ENCODE results near the gene BTNL8. TPM values are rescaled to one million over a fixed set of nuclear protein-coding genes. Genes with fewer than 3 reads are reported as not detected.

Gene BTNL8
- total and polyA plus RNA-seq, 2 of the 13 experiments (the other 11 are each of a cell fraction or from before 2014, with no cell fraction given): not detected

DNA sequence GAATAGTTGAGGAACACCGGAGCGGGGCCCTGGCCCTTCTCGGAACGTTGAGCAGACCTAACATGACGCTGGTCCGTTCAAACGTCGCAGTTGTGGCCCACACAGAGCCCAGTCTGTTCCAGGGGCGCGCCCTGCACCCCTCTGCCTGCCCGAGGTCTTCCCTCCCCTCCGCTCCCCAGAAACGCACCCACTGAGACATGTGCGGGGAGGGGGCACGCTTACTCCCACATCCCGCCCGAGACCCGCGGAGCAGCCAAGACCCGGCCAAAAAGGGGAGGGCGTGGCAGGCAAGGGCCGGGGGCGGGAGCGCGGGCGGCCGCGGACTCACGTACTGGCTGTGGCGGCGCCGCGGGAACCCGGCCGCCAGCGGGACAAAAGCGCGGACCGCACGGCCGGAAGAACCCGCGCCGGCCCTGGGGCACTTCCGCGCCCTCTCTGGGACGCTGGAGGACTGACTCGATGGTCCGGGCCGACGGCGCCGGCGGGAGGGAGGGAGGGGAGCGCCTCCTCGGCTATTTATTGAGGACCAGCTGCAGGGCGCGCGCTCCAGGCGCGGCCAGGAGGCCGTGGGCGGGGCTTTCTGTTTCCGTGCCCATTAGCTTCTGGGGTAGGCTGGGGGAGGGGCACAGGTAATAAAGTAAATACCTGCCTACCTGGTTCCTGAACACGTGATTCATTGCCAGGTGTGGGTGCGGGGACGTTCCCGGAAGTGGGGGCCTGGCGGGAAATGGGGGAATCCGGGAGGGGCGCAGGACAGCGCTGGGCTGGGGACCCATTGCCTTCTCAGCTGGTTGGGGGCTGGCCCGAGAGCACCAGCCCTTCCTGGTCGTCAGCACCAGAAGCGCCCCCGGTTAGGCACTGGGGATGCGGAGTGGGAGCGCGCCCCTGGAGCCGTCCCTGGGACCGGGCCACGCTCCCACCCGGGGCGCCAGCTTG lies 37.8 kb upstream of the BTNL8 start, which contains the start of gene ZFP62 (continued):
- peak; percentile 76; the same call in 1 of the 2 replicates for TF ChIP-seq ZNF761 (CRISPR knock-in tag; conservative IDR thresholded peaks at IDR 0.05)
- peak; percentile 53; the same call in 1 of the 2 replicates for TF ChIP-seq ZNF776 (CRISPR knock-in tag; IDR thresholded peaks at IDR 0.05)
- no peak for TF ChIP-seq ATM (IDR thresholded peaks at IDR 0.05; ENCODE audit: borderline replicate concordance)
- TF ChIP-seq PITX1 (CRISPR knock-in tag; IDR thresholded peaks at IDR 0.05): no peak
- TF ChIP-seq ZNF570 (CRISPR knock-in tag; IDR thresholded peaks at IDR 0.05; ENCODE audit: borderline replicate concordance): 0 out of 2 replicates have a peak, but pooled peaks have one; percentile 50
- no peak for TF ChIP-seq MBNL3 (CRISPR knock-in tag; conservative IDR thresholded peaks at IDR 0.05)
- no peak for TF ChIP-seq ADNP (CRISPR knock-in tag; IDR thresholded peaks at IDR 0.05)
- no peak for TF ChIP-seq MAFG (CRISPR knock-in tag; IDR thresholded peaks at IDR 0.05)
- TF ChIP-seq TEAD3 (CRISPR knock-in tag; optimal IDR thresholded peaks at IDR 0.05; ENCODE audit: borderline replicate concordance): no peak
- peak; percentile 63; the same call in 1 of the 2 replicates for TF ChIP-seq ARNTL (CRISPR knock-in tag; IDR thresholded peaks at IDR 0.05)
- no peak for TF ChIP-seq SNRNP70 (IDR thresholded peaks at IDR 0.05; ENCODE audit: low read depth, low read length)
- TF ChIP-seq, protein P1, sequence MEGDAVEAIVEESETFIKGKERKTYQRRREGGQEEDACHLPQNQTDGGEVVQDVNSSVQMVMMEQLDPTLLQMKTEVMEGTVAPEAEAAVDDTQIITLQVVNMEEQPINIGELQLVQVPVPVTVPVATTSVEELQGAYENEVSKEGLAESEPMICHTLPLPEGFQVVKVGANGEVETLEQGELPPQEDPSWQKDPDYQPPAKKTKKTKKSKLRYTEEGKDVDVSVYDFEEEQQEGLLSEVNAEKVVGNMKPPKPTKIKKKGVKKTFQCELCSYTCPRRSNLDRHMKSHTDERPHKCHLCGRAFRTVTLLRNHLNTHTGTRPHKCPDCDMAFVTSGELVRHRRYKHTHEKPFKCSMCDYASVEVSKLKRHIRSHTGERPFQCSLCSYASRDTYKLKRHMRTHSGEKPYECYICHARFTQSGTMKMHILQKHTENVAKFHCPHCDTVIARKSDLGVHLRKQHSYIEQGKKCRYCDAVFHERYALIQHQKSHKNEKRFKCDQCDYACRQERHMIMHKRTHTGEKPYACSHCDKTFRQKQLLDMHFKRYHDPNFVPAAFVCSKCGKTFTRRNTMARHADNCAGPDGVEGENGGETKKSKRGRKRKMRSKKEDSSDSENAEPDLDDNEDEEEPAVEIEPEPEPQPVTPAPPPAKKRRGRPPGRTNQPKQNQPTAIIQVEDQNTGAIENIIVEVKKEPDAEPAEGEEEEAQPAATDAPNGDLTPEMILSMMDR (CRISPR knock-in tag; IDR thresholded peaks at IDR 0.05): peak; percentile 4; the same call in 1 of the 2 replicates
- TF ChIP-seq GABPB1 (CRISPR knock-in tag; IDR thresholded peaks at IDR 0.05): peak; percentile 97
- no peak for TF ChIP-seq CHD2 (IDR thresholded peaks at IDR 0.05; ENCODE audit: low read depth, low read length)
- TF ChIP-seq ZKSCAN5 (CRISPR knock-in tag; IDR thresholded peaks at IDR 0.05): no peak
- TF ChIP-seq XRCC5 (optimal IDR thresholded peaks at IDR 0.05; ENCODE audit: low read length): peak; percentile 29
- TF ChIP-seq, protein P2, sequence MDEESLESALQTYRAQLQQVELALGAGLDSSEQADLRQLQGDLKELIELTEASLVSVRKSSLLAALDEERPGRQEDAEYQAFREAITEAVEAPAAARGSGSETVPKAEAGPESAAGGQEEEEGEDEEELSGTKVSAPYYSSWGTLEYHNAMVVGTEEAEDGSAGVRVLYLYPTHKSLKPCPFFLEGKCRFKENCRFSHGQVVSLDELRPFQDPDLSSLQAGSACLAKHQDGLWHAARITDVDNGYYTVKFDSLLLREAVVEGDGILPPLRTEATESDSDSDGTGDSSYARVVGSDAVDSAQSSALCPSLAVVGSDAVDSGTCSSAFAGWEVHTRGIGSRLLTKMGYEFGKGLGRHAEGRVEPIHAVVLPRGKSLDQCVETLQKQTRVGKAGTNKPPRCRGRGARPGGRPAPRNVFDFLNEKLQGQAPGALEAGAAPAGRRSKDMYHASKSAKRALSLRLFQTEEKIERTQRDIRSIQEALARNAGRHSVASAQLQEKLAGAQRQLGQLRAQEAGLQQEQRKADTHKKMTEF (CRISPR knock-in tag; IDR thresholded peaks at IDR 0.05): peak; percentile 89
- TF ChIP-seq TBP (CRISPR knock-in tag; IDR thresholded peaks at IDR 0.05): no peak
- TF ChIP-seq MAFF (IDR thresholded peaks at IDR 0.05; ENCODE audit: low read depth, low read length): no peak
- TF ChIP-seq REPIN1 (CRISPR knock-in tag; IDR thresholded peaks at IDR 0.05; ENCODE audit: borderline replicate concordance, low read depth): peak; percentile 82; the same call in 1 of the 2 replicates
- no peak for TF ChIP-seq PRMT3 (CRISPR knock-in tag; IDR thresholded peaks at IDR 0.05; ENCODE audit: borderline replicate concordance, low read depth)
- TF ChIP-seq ZNF605 (CRISPR knock-in tag; IDR thresholded peaks at IDR 0.05): no peak
- TF ChIP-seq FLYWCH1 (CRISPR knock-in tag; IDR thresholded peaks at IDR 0.05): no peak
- no peak for TF ChIP-seq PLRG1 (conservative IDR thresholded peaks at IDR 0.05)
- no peak for TF ChIP-seq U2AF2 (IDR thresholded peaks at IDR 0.05; ENCODE audit: low read depth, low read length)
- TF ChIP-seq, protein P3, sequence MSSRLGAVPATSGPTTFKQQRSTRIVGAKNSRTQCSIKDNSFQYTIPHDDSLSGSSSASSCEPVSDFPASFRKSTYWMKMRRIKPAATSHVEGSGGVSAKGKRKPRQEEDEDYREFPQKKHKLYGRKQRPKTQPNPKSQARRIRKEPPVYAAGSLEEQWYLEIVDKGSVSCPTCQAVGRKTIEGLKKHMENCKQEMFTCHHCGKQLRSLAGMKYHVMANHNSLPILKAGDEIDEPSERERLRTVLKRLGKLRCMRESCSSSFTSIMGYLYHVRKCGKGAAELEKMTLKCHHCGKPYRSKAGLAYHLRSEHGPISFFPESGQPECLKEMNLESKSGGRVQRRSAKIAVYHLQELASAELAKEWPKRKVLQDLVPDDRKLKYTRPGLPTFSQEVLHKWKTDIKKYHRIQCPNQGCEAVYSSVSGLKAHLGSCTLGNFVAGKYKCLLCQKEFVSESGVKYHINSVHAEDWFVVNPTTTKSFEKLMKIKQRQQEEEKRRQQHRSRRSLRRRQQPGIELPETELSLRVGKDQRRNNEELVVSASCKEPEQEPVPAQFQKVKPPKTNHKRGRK (CRISPR knock-in tag; IDR thresholded peaks at IDR 0.05): no peak
- TF ChIP-seq, protein P4, sequence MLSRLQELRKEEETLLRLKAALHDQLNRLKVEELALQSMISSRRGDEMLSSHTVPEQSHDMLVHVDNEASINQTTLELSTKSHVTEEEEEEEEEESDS (CRISPR knock-in tag; IDR thresholded peaks at IDR 0.05; ENCODE audit: borderline replicate concordance): 0 out of 2 replicates have a peak, but pooled peaks have one; percentile 45

All from HepG2 (cell line).